Measurements from ENCODE around the gene LPP.

Gene LPP

GRCh38 chr3:188149587-188149986 lies 4.4 kb upstream of the LPP start:
- no peak for ATAC-seq (replicated peaks)
- DNase-seq, result no peak
- no peak overlapping the region for H3K27ac Mint-ChIP-seq
- peaks cover 21% of the 10 kb centered on the region in 2 donors for H3K4me1 Mint-ChIP-seq (ENCODE audit: low read depth in 2 of 2)
- no peaks in the 10 kb centered on the region for H3K27me3 Mint-ChIP-seq
- no peak overlapping the region for H3K4me3 Mint-ChIP-seq
- H3K36me3 Mint-ChIP-seq (ENCODE audit: insufficient read depth), result peaks cover 12% of the 10 kb centered on the region
- H3K9me3 Mint-ChIP-seq, result no peaks in the 10 kb centered on the region

GRCh38 chr3:188150982-188151381 lies 3.0 kb upstream of the LPP start:
- H3K4me3 Mint-ChIP-seq, result no peak overlapping the region
- no peak overlapping the region for H3K27ac Mint-ChIP-seq
- peaks cover 18% of the 10 kb centered on the region for H3K36me3 Mint-ChIP-seq (ENCODE audit: insufficient read depth)
- ATAC-seq (replicated peaks) (no peak), DNase-seq (no peak)
- H3K4me1 Mint-ChIP-seq (ENCODE audit: low read depth in 2 of 2), result peaks cover 31 to 35% of the 10 kb centered on the region in 2 donors
- no peaks in the 10 kb centered on the region for H3K27me3 Mint-ChIP-seq
- H3K9me3 Mint-ChIP-seq, result no peaks in the 10 kb centered on the region

DNA sequence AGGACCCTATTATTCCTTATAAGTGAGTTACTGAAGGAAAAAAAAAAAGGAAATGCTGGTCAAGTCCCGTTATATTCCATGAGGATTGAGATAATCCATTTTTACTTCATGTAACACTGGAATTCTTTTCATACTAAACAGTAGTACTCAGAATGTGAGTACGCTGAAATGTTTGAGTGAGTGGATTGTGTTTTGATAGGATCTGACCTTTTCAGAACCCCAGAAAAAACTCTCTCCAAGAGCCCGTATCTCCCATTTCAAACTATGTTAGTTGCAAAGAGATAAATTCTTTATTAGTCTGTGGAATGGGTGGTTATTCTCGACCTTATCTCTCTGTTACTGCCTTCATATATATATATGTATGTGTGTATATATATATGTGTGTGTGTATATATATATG lies 2.5 kb upstream of the LPP start:
- Mint-ChIP-seq H3K4me3 (no peak overlapping the region), H3K4me1 (ENCODE audit: low read depth in 2 of 2) (peaks cover 35 to 40% of the 10 kb centered on the region in 2 donors), H3K36me3 (ENCODE audit: insufficient read depth) (peaks cover 18% of the 10 kb centered on the region), H3K27ac (no peak overlapping the region), H3K27me3 (no peaks in the 10 kb centered on the region), H3K9me3 (no peaks in the 10 kb centered on the region)
- no peak for ATAC-seq (replicated peaks)
- DNase-seq, result no peak

- Mint-ChIP-seq H3K27me3 (no peaks in the 10 kb centered on the region), H3K36me3 (ENCODE audit: insufficient read depth) (peaks cover 18% of the 10 kb centered on the region), H3K9me3 (no peaks in the 10 kb centered on the region), H3K4me3 (peak overlapping the region; percentile 88 to 97), H3K27ac (peak overlapping the region; percentile 89 to 95), H3K4me1 (ENCODE audit: low read depth in 2 of 2) (peaks cover 42 to 49% of the 10 kb centered on the region in 2 donors)
- ATAC-seq (replicated peaks) (no peak), DNase-seq (no peak)
Measured at GRCh38 chr3:188152660-188153436, 1.1 kb upstream of the LPP start.

GRCh38 chr3:188153437-188154013 lies 432 bp upstream of the LPP start:
- Mint-ChIP-seq H3K4me1 (ENCODE audit: low read depth in 2 of 2) (peaks cover 41 to 48% of the 10 kb centered on the region in 2 donors), H3K36me3 (ENCODE audit: insufficient read depth) (peaks cover 18% of the 10 kb centered on the region), H3K27ac (peak overlapping the region; percentile 89 to 95), H3K9me3 (no peaks in the 10 kb centered on the region), H3K27me3 (no peaks in the 10 kb centered on the region), H3K4me3 (peak overlapping the region; percentile 88 to 97)
- ATAC-seq (replicated peaks) (peak; percentile 21), DNase-seq (peak in 1 of 3 experiments; percentile 12)

- Mint-ChIP-seq H3K4me3 (peak overlapping the region; percentile 88 to 97), H3K27ac (peak overlapping the region; percentile 89 to 95), H3K9me3 (no peaks in the 10 kb centered on the region), H3K4me1 (ENCODE audit: low read depth in 2 of 2) (peaks cover 48 to 50% of the 10 kb centered on the region in 2 donors), H3K36me3 (ENCODE audit: insufficient read depth) (peaks cover 18% of the 10 kb centered on the region), H3K27me3 (no peaks in the 10 kb centered on the region)
- DNase-seq (no peak), ATAC-seq (replicated peaks) (no peak)
Measured at GRCh38 chr3:188154809-188155574, 1.0 kb downstream of the LPP start.

DNA sequence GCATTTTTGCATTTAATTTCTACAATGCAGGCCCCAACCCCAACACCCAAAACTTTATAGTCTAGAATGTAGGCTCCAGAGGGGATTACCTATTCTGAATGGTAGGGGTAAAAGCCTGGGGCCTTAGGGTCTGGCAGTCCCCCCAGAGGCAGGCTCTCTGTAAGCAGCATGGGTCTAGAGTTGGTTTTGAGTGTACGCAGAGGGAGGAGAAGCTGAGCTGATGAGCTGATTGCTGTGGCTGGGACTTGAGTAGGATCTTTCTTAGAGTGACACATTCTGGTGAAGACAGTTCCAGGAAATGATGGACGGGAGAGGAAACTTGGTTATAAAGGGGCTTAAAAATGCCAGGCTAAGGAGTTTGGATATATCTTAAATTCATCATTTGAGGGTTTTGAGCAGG lies 2.1 kb downstream of the LPP start:
- Mint-ChIP-seq H3K27me3 (no peaks in the 10 kb centered on the region), H3K4me1 (ENCODE audit: low read depth in 2 of 2) (peaks cover 53 to 58% of the 10 kb centered on the region in 2 donors), H3K27ac (peak overlapping the region; percentile 89 to 95), H3K4me3 (peak overlapping the region; percentile 88 to 97), H3K9me3 (no peaks in the 10 kb centered on the region), H3K36me3 (ENCODE audit: insufficient read depth) (peaks cover 20% of the 10 kb centered on the region)
- DNase-seq (no peak), ATAC-seq (replicated peaks) (no peak)

DNA sequence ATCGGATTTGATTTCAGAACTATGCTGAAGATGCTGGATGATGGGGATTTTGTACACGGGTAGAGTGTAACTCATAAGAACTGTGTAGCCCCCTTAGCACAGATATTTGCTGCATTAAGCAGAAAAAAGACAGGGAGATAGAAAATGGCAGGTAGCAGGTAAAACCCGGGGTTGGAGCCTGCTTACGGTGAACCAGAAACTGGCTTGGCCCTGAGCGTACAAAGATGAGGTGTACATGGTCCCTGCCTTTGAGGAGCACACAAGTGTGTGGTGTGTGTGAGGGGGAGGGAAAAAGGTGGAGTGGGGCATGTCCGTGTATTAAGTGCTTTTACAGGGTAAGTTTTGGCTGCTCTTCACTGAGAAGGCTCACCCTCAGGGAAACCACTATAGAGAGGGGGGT lies 3.5 kb downstream of the LPP start:
- Mint-ChIP-seq H3K4me1 (ENCODE audit: low read depth in 2 of 2) (peaks cover 49 to 67% of the 10 kb centered on the region in 2 donors), H3K9me3 (no peaks in the 10 kb centered on the region), H3K27ac (peak overlapping the region; percentile 8 to 19), H3K4me3 (no peak overlapping the region), H3K27me3 (no peaks in the 10 kb centered on the region), H3K36me3 (ENCODE audit: insufficient read depth) (peaks cover 20% of the 10 kb centered on the region)
- ATAC-seq (replicated peaks) (no peak), DNase-seq (no peak)

- no peaks in the 10 kb centered on the region for H3K9me3 Mint-ChIP-seq
- no peaks in the 10 kb centered on the region for H3K27me3 Mint-ChIP-seq
- H3K36me3 Mint-ChIP-seq (ENCODE audit: insufficient read depth), result peaks cover 15% of the 10 kb centered on the region
- ATAC-seq (replicated peaks), result no peak
- peak overlapping the region; percentile 8 to 19 for H3K27ac Mint-ChIP-seq
- H3K4me1 Mint-ChIP-seq (ENCODE audit: low read depth in 2 of 2), result peaks cover 49 to 70% of the 10 kb centered on the region in 2 donors
- no peak overlapping the region for H3K4me3 Mint-ChIP-seq
- DNase-seq, result no peak
Measured at GRCh38 chr3:188157971-188158370, 4.0 kb downstream of the LPP start.

- ATAC-seq (replicated peaks) (no peak), DNase-seq (no peak)
- Mint-ChIP-seq H3K4me1 (ENCODE audit: low read depth in 2 of 2) (peaks cover 49 to 74% of the 10 kb centered on the region in 2 donors), H3K27ac (peak overlapping the region in 1 of 2 donors; percentile 35), H3K9me3 (no peaks in the 10 kb centered on the region), H3K4me3 (no peak overlapping the region), H3K36me3 (ENCODE audit: insufficient read depth) (peaks cover 10% of the 10 kb centered on the region), H3K27me3 (no peaks in the 10 kb centered on the region)
Measured at GRCh38 chr3:188158731-188159310, 4.9 kb downstream of the LPP start.

GRCh38 chr3:188160751-188161150 lies 6.8 kb downstream of the LPP start:
- H3K27me3 Mint-ChIP-seq, result no peaks in the 10 kb centered on the region
- H3K4me1 Mint-ChIP-seq (ENCODE audit: low read depth in 2 of 2), result peaks cover 54 to 76% of the 10 kb centered on the region in 2 donors
- ATAC-seq (replicated peaks) (no peak), DNase-seq (no peak)
- no peaks in the 10 kb centered on the region for H3K9me3 Mint-ChIP-seq
- H3K27ac Mint-ChIP-seq, result no peak overlapping the region
- H3K4me3 Mint-ChIP-seq, result no peak overlapping the region
- H3K36me3 Mint-ChIP-seq (ENCODE audit: insufficient read depth), result peaks cover 3% of the 10 kb centered on the region

GRCh38 chr3:188164248-188164687 lies 10.3 kb downstream of the LPP start:
- Mint-ChIP-seq H3K36me3 (ENCODE audit: insufficient read depth) (peaks cover 2% of the 10 kb centered on the region), H3K4me3 (peak overlapping the region; percentile 35 to 36), H3K27me3 (no peaks in the 10 kb centered on the region), H3K27ac (peak overlapping the region in 1 of 2 donors; percentile 42), H3K9me3 (no peaks in the 10 kb centered on the region), H3K4me1 (ENCODE audit: low read depth in 2 of 2) (peaks cover 32 to 52% of the 10 kb centered on the region in 2 donors)
- DNase-seq (no peak), ATAC-seq (replicated peaks) (no peak)

DNA sequence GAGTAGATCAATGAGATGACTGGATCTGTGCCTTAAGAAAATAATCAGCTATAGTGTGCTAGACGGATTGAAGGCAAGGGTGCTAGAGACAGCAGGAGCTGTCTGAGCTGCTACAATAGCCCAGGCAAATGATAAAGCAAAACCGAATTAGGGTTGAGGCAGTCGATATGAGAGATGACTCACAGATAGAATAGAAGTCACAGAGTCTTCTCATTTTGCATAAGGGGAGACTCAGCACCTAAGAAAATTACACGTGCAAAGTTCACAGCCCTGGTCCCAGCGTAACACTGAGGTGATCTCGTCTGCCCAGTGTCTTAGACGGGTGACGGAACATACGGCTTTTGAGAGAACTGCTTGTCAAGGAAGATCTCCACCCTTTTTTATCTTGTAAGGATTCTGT lies 11.6 kb downstream of the LPP start:
- no peaks in the 10 kb centered on the region for H3K9me3 Mint-ChIP-seq
- peaks cover 4% of the 10 kb centered on the region for H3K36me3 Mint-ChIP-seq (ENCODE audit: insufficient read depth)
- peak overlapping the region in 1 of 2 donors; percentile 33 for H3K27ac Mint-ChIP-seq
- DNase-seq, result no peak
- H3K4me3 Mint-ChIP-seq, result no peak overlapping the region
- H3K27me3 Mint-ChIP-seq, result no peaks in the 10 kb centered on the region
- no peak for ATAC-seq (replicated peaks)
- H3K4me1 Mint-ChIP-seq (ENCODE audit: low read depth in 2 of 2), result peaks cover 37 to 55% of the 10 kb centered on the region in 2 donors
